HAP-1 (cell line): Measurements from ENCODE around the gene MYO1F.
A peak's percentile ranks its signal among the peaks of the same experiment; 100 is the strongest.
"Not testable (repeated sequence)": the region's sequence is repeated elsewhere in the genome, so short reads cannot be mapped to it uniquely, and the experiment has no call there.

Source experiments
- DNase-seq, 2 experiments: peaks; one replicate each; pipeline ENCODE4 v3.0.0-alpha.2; 2016 to 2020; ENCODE audit warnings: low spot score in 2 of 2
- H3K27me3 ChIP-seq: fragments of 250-450 bp; sonication (Bioruptor Pico); 2 replicates; pipeline ENCODE4 v1.5.1; 2020; ENCODE audit warnings: low read depth, mild to moderate bottlenecking, moderate library complexity
- H3K36me3 ChIP-seq: fragments of 250-450 bp; sonication (Bioruptor Pico); replicated peaks from 2 replicates; pipeline ENCODE4 v1.5.1; 2020; ENCODE audit warnings: mild to moderate bottlenecking
- H3K4me1 ChIP-seq: fragments of 250-450 bp; sonication (Bioruptor Pico); 2 replicates; pipeline ENCODE4 v1.5.1; 2020; ENCODE audit warnings: mild to moderate bottlenecking
- H3K4me3 ChIP-seq: fragments of 250-450 bp; sonication (Bioruptor Pico); 2 replicates; pipeline ENCODE4 v1.5.1; 2020; ENCODE audit warnings: mild to moderate bottlenecking, moderate library complexity
- H3K9me3 ChIP-seq: fragments of 250-450 bp; sonication (Bioruptor Pico); 2 replicates; pipeline ENCODE4 v1.5.1; 2020; ENCODE audit warnings: mild to moderate bottlenecking, moderate library complexity
- in situ Hi-C: fragments of 300-500 bp; cut with MboI; formaldehyde crosslinking; loops from 3 replicates; pipeline ENCODE4 v1.14.3; 2020; ENCODE audit warnings: low sequenced_read_pairs, inconsistent platforms, mixed read lengths

Gene MYO1F

GRCh38 chr19:8531470-8531869 is 45.8 kb downstream of the MYO1F start:
- in situ Hi-C loops = no loop called here
- Histone ChIP-seq H3K4me3 (no peak overlapping the region), H3K4me1 (no peaks in the 10 kb centered on the region), H3K27me3 (peaks cover 3% of the 10 kb centered on the region; the same call in 1 of the 2 replicates), H3K9me3 (no peaks in the 10 kb centered on the region), H3K36me3 (no peaks in the 10 kb centered on the region)
- DNase-seq = no peak

GRCh38 chr19:8530061-8530679 is 47.1 kb downstream of the MYO1F start:
- no peak for DNase-seq
- Histone ChIP-seq H3K4me1 (no peaks in the 10 kb centered on the region), H3K9me3 (no peaks in the 10 kb centered on the region), H3K4me3 (no peak overlapping the region), H3K27me3 (peaks cover 3% of the 10 kb centered on the region; the same call in 1 of the 2 replicates), H3K36me3 (no peaks in the 10 kb centered on the region)
- in situ Hi-C loops = no loop called here

DNA sequence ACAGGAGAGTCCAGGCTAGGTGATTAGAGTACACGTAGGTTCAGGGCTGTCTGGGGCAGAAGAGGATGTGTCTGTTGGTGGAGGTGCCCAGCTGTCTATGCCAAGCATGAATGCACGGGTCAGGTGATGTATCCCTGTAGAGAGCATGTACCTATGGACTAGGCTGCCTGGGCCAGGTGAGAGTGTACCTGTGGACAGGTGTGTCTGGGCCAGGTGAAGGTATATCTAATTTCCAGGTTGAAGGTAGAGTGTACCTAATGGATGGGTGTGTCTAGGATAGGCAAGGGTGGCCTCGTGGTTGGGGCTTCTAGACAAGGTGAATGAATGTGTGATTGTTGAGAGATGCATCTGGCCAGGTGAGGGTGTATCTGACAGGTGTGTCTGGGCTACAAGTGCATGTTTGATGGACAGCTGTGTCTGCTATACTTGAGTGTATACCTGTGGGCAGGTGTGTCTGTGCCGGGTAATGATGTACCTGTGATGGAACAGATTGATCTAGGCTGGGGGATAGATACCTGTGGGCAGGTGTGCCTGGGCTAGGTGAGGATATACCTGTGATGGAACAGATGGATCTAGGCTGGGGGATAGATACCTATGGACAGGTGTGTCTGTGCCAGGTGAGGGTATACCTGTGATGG is 47.8 kb downstream of the MYO1F start:
- Histone ChIP-seq H3K4me3 (no peak overlapping the region), H3K27me3 (peaks cover 3% of the 10 kb centered on the region; the same call in 1 of the 2 replicates), H3K4me1 (no peaks in the 10 kb centered on the region), H3K36me3 (no peaks in the 10 kb centered on the region), H3K9me3 (no peaks in the 10 kb centered on the region)
- in situ Hi-C loops = no loop called here
- no peak for DNase-seq

DNA sequence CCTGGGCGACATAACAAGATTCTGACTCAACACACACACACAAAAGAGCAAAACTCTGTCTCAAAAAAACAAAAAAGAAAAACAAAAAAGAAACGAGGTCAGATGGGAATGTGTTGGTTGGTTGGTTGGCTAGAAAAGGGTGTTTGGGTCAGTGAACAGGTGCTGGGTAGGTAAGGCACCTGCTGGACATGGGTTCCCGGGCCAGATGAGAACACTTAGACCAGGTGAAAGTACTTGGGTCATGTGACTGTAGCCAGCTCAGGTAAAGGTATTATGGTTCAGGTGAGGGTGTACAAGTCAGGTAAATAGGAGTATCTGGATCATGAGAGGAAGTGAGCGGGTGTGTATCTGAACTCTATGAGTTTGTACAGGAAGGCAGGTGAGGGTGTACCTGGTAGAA is 48.7 kb downstream of the MYO1F start:
- H3K36me3 ChIP-seq = no peaks in the 10 kb centered on the region
- H3K4me1 ChIP-seq = no peaks in the 10 kb centered on the region
- peaks cover 3% of the 10 kb centered on the region; the same call in 1 of the 2 replicates for H3K27me3 ChIP-seq
- in situ Hi-C loops = no loop called here
- no peak for DNase-seq
- H3K4me3 ChIP-seq = no peak overlapping the region
- no peaks in the 10 kb centered on the region for H3K9me3 ChIP-seq

- no peak for DNase-seq
- Histone ChIP-seq H3K27me3 (peaks cover under 1% of the 10 kb centered on the region; the same call in 1 of the 2 replicates), H3K36me3 (no peaks in the 10 kb centered on the region), H3K9me3 (no peaks in the 10 kb centered on the region), H3K4me1 (no peaks in the 10 kb centered on the region), H3K4me3 (no peak overlapping the region)
- in situ Hi-C loops = no loop called here
These were observed 50.7 kb downstream of the MYO1F start for GRCh38 chr19:8526345-8527091.

DNA sequence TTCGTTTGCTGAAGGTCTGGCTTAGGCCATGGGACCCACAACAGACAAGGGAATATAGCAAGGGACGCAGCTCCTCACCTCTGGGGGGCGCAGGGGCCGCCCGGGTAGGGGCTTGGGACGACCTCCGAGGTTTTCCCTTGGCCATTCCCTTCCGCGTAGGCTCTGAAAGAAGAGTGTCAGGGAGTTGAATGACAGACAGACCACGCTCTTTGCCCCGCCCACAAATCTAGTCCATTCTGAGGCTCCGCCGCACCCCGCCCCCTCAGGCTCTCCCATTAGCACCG is 51.9 kb downstream of the MYO1F start:
- Histone ChIP-seq H3K9me3 (no peaks in the 10 kb centered on the region), H3K4me3 (no peak overlapping the region), H3K27me3 (no peaks in the 10 kb centered on the region), H3K4me1 (no peaks in the 10 kb centered on the region), H3K36me3 (no peaks in the 10 kb centered on the region)
- DNase-seq = peak in 1 of 2 experiments; percentile 21
- in situ Hi-C loops = no loop called here

DNA sequence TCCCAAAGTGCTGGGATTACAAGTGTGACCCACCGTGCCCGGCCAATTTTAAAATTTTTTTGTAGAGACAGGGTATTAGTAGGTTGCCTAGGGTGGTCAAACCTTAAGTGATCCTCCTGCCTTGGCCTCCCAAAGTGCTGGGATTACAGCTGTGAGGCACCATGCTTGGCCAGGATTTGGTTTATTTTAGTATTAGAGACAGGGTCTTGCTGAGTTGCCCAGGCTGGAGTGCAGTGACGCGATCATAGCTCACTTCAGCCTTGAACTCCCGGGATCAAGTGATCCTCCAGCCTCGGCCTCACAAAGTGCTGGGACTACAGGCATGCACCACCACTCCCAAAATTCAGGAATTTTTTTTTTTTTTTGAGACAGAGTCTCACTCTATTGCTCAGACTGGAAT is 57.9 kb downstream of the MYO1F start:
- Histone ChIP-seq H3K4me3 (no peak overlapping the region), H3K36me3 (no peaks in the 10 kb centered on the region), H3K27me3 (no peaks in the 10 kb centered on the region), H3K9me3 (no peaks in the 10 kb centered on the region), H3K4me1 (peaks cover 4% of the 10 kb centered on the region)
- in situ Hi-C loops = no loop called here
- DNase-seq = no peak

- no peak overlapping the region for H3K4me3 ChIP-seq
- in situ Hi-C loops = no loop called here
- H3K9me3 ChIP-seq = no peaks in the 10 kb centered on the region
- H3K4me1 ChIP-seq = peaks cover 6% of the 10 kb centered on the region
- DNase-seq = no peak
- H3K36me3 ChIP-seq = no peaks in the 10 kb centered on the region
- H3K27me3 ChIP-seq = no peaks in the 10 kb centered on the region
These were observed 58.7 kb downstream of the MYO1F start for GRCh38 chr19:8518536-8518935.

GRCh38 chr19:8517551-8518442 is 59.4 kb downstream of the MYO1F start:
- peaks cover 13% of the 10 kb centered on the region for H3K4me1 ChIP-seq
- in situ Hi-C loops = no loop called here
- no peak for DNase-seq
- H3K4me3 ChIP-seq = no peak overlapping the region
- H3K9me3 ChIP-seq = no peaks in the 10 kb centered on the region
- no peaks in the 10 kb centered on the region for H3K36me3 ChIP-seq
- no peaks in the 10 kb centered on the region for H3K27me3 ChIP-seq

- no peaks in the 10 kb centered on the region for H3K27me3 ChIP-seq
- peaks cover 13% of the 10 kb centered on the region for H3K4me1 ChIP-seq
- DNase-seq = no peak
- in situ Hi-C loops = no loop called here
- peaks cover 5% of the 10 kb centered on the region for H3K36me3 ChIP-seq
- no peak overlapping the region for H3K4me3 ChIP-seq
- H3K9me3 ChIP-seq = no peaks in the 10 kb centered on the region
These were observed 61.9 kb downstream of the MYO1F start for GRCh38 chr19:8515317-8515716.

DNA sequence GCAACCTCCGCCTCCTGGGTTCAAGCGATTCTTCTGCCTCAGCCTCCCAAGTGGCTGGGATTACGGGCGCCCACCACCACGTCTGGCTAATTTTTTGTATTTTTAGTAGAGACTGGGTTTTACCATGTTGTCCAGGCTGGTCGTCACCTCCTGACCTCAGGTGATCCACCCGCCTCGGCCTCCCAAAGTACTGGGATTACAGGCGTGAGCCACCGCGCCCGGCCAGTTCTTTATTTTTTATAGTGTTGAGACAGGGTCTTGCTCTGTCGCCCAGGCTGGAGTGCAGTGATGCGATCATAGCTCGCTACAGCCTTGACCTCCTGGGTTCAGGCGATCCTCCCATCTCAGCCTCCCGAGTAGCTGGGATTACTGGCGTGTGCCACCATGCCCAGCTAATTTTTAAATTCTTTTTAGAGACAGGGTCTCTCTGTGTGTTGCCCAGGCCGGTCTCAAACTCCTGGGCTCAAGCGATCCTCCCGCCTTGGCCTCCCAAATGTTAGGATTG is 62.7 kb downstream of the MYO1F start:
- H3K9me3 ChIP-seq, H3K36me3 ChIP-seq, DNase-seq, in situ Hi-C loops, H3K27me3 ChIP-seq: not testable (repeated sequence)
- peak overlapping the region; percentile 62 for H3K4me3 ChIP-seq
- peaks cover 13% of the 10 kb centered on the region for H3K4me1 ChIP-seq

DNA sequence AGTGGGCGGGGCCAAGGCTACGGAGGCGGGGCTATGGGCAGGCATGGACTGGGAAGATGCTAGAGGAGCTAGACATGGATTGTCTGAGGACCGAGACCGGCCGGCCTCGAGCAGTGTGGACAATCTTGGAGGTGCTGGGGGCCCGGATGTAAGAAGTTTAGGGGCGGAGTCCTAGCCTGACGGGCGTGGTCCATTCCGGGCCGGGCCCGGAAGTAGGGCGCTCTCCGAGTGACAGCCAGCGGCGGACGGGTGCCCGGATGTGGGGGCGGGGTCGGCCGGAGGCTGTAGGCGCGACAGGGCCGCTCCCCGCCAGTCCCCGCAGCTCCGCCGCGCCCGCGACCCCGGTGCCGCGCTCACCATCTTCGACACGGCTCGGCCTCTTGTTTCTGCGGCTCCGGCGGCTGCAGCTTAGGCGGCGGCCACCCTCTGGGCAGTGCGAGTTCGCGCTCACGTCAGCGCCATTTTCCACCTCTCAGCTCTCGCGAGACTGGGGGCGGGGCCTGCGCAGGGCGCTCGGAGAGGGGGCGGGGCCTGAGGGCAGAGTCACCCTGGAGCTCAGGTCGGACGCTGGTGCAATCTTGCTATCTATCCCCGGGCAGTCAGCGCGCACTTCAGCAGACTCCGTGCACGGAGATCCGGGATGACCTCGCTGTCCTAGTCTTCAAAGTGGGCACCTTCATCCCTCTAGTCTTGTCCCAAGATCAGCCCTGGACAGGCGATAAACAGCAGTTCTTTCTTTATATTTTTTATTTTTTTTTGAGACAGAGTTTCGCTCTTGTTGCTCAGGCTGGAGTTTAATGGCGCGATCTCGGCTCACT is 63.3 kb downstream of the MYO1F start, which contains the start of gene ZNF414:
ZNF414 (minus strand) TSS at position 481 of the 818 bp plus-strand sequence; CDS start at position 360, 121 bp downstream.
- peak; percentile 95 to 99 for DNase-seq
- H3K9me3 ChIP-seq = no peaks in the 10 kb centered on the region
- no peaks in the 10 kb centered on the region for H3K27me3 ChIP-seq
- peaks cover 13% of the 10 kb centered on the region for H3K4me1 ChIP-seq
- in situ Hi-C loops = no loop called here
- H3K4me3 ChIP-seq = peak within 1 kb of the TSS; percentile 62
- peaks cover 5% of the 10 kb centered on the region for H3K36me3 ChIP-seq
